OCI-LY7 (cell line): ENCODE data around the gene ZNF350.

Experiments
- CTCF ChIP-seq: fragments of 200-600 bp; sonication (generic); conservative IDR thresholded peaks from 2 replicates; pipeline ENCODE4 v1.5.1; 2014; ENCODE audit warnings: mild to moderate bottlenecking, antibody characterized with exemption, low read length, moderate library complexity, mixed read lengths
- EZH2phosphoT487 ChIP-seq: fragments of 200-600 bp; sonication (generic); IDR thresholded peaks from 2 replicates; pipeline ENCODE4 v1.6.1; 2018; ENCODE audit warnings: low read depth, borderline replicate concordance, mild to moderate bottlenecking, mixed run types, antibody characterized with exemption, low read length, moderate library complexity, mixed read lengths

GRCh38 chr19:51948975-51949374, 37.7 kb downstream of the ZNF350 start:
- TF ChIP-seq CTCF, result no peak
- TF ChIP-seq EZH2phosphoT487, result no peak
